Activated T-cell treated with anti-CD3 and anti-CD28 coated beads, Interleukin-2, amount 50 U/mL, for 4 hours (primary cell): ENCODE results near the gene FAM163B. TPM values are rescaled to one million over a fixed set of nuclear protein-coding genes. Genes with fewer than 3 reads are reported as not detected.

Source experiments
- ATAC-seq, 2 donors: fragments of 200-7000 bp; cut with Tn5 transposase; one replicate each; pipeline ENCODE4 v1.10.0; 2021
- DNase-seq: peaks from one replicate; pipeline ENCODE4 v3.0.0-alpha.2; 2020
- H3K27me3 Mint-ChIP-seq: one replicate; pipeline ENCODE4 v1.8.0; 2021; ENCODE audit warnings: low read depth, mixed read lengths
- H3K36me3 Mint-ChIP-seq: one replicate; pipeline ENCODE4 v1.8.0; 2022; ENCODE audit warnings: mixed read lengths; ENCODE audit not compliant: insufficient read depth
- H3K4me1 Mint-ChIP-seq: one replicate; pipeline ENCODE4 v1.8.0; 2021; ENCODE audit warnings: low read depth, mixed read lengths
- H3K4me3 Mint-ChIP-seq: one replicate; pipeline ENCODE4 v1.8.0; 2021; ENCODE audit warnings: mild to moderate bottlenecking, moderate library complexity, mixed read lengths
- H3K9me3 Mint-ChIP-seq: one replicate; pipeline ENCODE4 v1.8.0; 2021; ENCODE audit warnings: mixed read lengths
- total RNA-seq, 3 donors: library from RNA; stranded (reverse); gene quantifications; one replicate each; pipeline ENCODE4 v1.2.1, GENCODE V29; 2021

The FAM163B gene
- total RNA-seq, 3 donors from 2014 or later, result not detected

GRCh38 chr9:133558191-133559126, 50.7 kb downstream of the FAM163B start:
- H3K4me3 Mint-ChIP-seq, result peak overlapping the region; percentile 37
- peaks cover 2% of the 10 kb centered on the region for H3K36me3 Mint-ChIP-seq
- H3K4me1 Mint-ChIP-seq, result peaks cover 21% of the 10 kb centered on the region
- DNase-seq, result no peak
- H3K9me3 Mint-ChIP-seq, result no peaks in the 10 kb centered on the region
- peak; percentile 84 to 91 for ATAC-seq
- peaks cover 10% of the 10 kb centered on the region for H3K27me3 Mint-ChIP-seq

GRCh38 chr9:133557581-133557980, 51.6 kb downstream of the FAM163B start:
- Mint-ChIP-seq H3K36me3 (peaks cover 2% of the 10 kb centered on the region), H3K4me1 (peaks cover 15% of the 10 kb centered on the region), H3K9me3 (no peaks in the 10 kb centered on the region), H3K4me3 (no peak overlapping the region), H3K27me3 (peaks cover 10% of the 10 kb centered on the region)
- DNase-seq, result no peak
- no peak for ATAC-seq

GRCh38 chr9:133556354-133556753, 52.8 kb downstream of the FAM163B start:
- Mint-ChIP-seq H3K36me3 (peaks cover 2% of the 10 kb centered on the region), H3K4me3 (no peak overlapping the region), H3K27me3 (peaks cover 10% of the 10 kb centered on the region), H3K9me3 (no peaks in the 10 kb centered on the region), H3K4me1 (peaks cover 14% of the 10 kb centered on the region)
- DNase-seq, result no peak
- no peak for ATAC-seq

GRCh38 chr9:133554729-133555128, 54.5 kb downstream of the FAM163B start:
- Mint-ChIP-seq H3K36me3 (no peaks in the 10 kb centered on the region), H3K4me1 (peaks cover 12% of the 10 kb centered on the region), H3K9me3 (no peaks in the 10 kb centered on the region)

GRCh38 chr9:133553973-133554713, 55.0 kb downstream of the FAM163B start:
- H3K27me3 Mint-ChIP-seq, result peaks cover 6% of the 10 kb centered on the region
- no peaks in the 10 kb centered on the region for H3K9me3 Mint-ChIP-seq
- H3K36me3 Mint-ChIP-seq, result no peaks in the 10 kb centered on the region
- no peak for DNase-seq
- no peak overlapping the region for H3K4me3 Mint-ChIP-seq
- peaks cover 11% of the 10 kb centered on the region for H3K4me1 Mint-ChIP-seq
- ATAC-seq, result no peak

More at GRCh38 chr9:133554729-133555128, 54.5 kb downstream of the FAM163B start:
- H3K27me3 Mint-ChIP-seq, result peaks cover 7% of the 10 kb centered on the region
- DNase-seq (no peak), ATAC-seq (no peak)
- no peak overlapping the region for H3K4me3 Mint-ChIP-seq

- no peak for DNase-seq
- no peaks in the 10 kb centered on the region for H3K27me3 Mint-ChIP-seq
- H3K36me3 Mint-ChIP-seq, result no peaks in the 10 kb centered on the region
- H3K4me3 Mint-ChIP-seq, result no peak overlapping the region
- peaks cover 2% of the 10 kb centered on the region for H3K4me1 Mint-ChIP-seq
- no peak for ATAC-seq
- no peaks in the 10 kb centered on the region for H3K9me3 Mint-ChIP-seq
Observed at GRCh38 chr9:133553123-133553522, 56.1 kb downstream of the FAM163B start.

- DNase-seq (no peak), ATAC-seq (no peak)
- H3K27me3 Mint-ChIP-seq, result peaks cover 2% of the 10 kb centered on the region
- no peaks in the 10 kb centered on the region for H3K9me3 Mint-ChIP-seq
- no peaks in the 10 kb centered on the region for H3K4me1 Mint-ChIP-seq
- H3K4me3 Mint-ChIP-seq, result no peak overlapping the region
- H3K36me3 Mint-ChIP-seq, result no peaks in the 10 kb centered on the region
Observed at GRCh38 chr9:133552236-133552635, 57.0 kb downstream of the FAM163B start.

GRCh38 chr9:133551446-133551845, 57.7 kb downstream of the FAM163B start:
- Mint-ChIP-seq H3K27me3 (peaks cover 2% of the 10 kb centered on the region), H3K4me1 (no peaks in the 10 kb centered on the region), H3K9me3 (no peaks in the 10 kb centered on the region), H3K36me3 (no peaks in the 10 kb centered on the region), H3K4me3 (no peak overlapping the region)
- ATAC-seq (no peak), DNase-seq (no peak)

- no peaks in the 10 kb centered on the region for H3K4me1 Mint-ChIP-seq
Observed at GRCh38 chr9:133547116-133547515, 62.1 kb downstream of the FAM163B start.

GRCh38 chr9:133546287-133546680, 62.9 kb downstream of the FAM163B start:
- Mint-ChIP-seq H3K36me3 (no peaks in the 10 kb centered on the region), H3K27me3 (peaks cover 2% of the 10 kb centered on the region), H3K4me1 (no peaks in the 10 kb centered on the region), H3K9me3 (no peaks in the 10 kb centered on the region), H3K4me3 (no peak overlapping the region)
- no peak for DNase-seq
- ATAC-seq, result no peak

More at GRCh38 chr9:133547116-133547515, 62.1 kb downstream of the FAM163B start:
- H3K9me3 Mint-ChIP-seq, result no peaks in the 10 kb centered on the region
- no peak for ATAC-seq
- H3K4me3 Mint-ChIP-seq, result no peak overlapping the region
- DNase-seq, result no peak
- H3K27me3 Mint-ChIP-seq, result peaks cover 2% of the 10 kb centered on the region
- no peaks in the 10 kb centered on the region for H3K36me3 Mint-ChIP-seq

GRCh38 chr9:133545494-133546286, 63.5 kb downstream of the FAM163B start:
- no peak for ATAC-seq

GRCh38 chr9:133543772-133544467, 65.3 kb downstream of the FAM163B start:
- H3K9me3 Mint-ChIP-seq, result no peaks in the 10 kb centered on the region
- no peak overlapping the region for H3K4me3 Mint-ChIP-seq
- ATAC-seq (no peak), DNase-seq (no peak)
- peaks cover 8% of the 10 kb centered on the region for H3K27me3 Mint-ChIP-seq
- no peaks in the 10 kb centered on the region for H3K36me3 Mint-ChIP-seq
- H3K4me1 Mint-ChIP-seq, result no peaks in the 10 kb centered on the region

More at GRCh38 chr9:133545494-133546286, 63.5 kb downstream of the FAM163B start:
- Mint-ChIP-seq H3K9me3 (no peaks in the 10 kb centered on the region), H3K4me3 (no peak overlapping the region), H3K27me3 (peaks cover 2% of the 10 kb centered on the region), H3K4me1 (no peaks in the 10 kb centered on the region), H3K36me3 (no peaks in the 10 kb centered on the region)
- DNase-seq, result no peak

- Mint-ChIP-seq H3K36me3 (no peaks in the 10 kb centered on the region), H3K4me3 (no peak overlapping the region), H3K27me3 (peaks cover 7% of the 10 kb centered on the region), H3K4me1 (no peaks in the 10 kb centered on the region), H3K9me3 (no peaks in the 10 kb centered on the region)
- DNase-seq (no peak), ATAC-seq (no peak)
Observed at GRCh38 chr9:133542002-133542401, 67.2 kb downstream of the FAM163B start.

GRCh38 chr9:133540698-133541025, 68.5 kb downstream of the FAM163B start:
- DNase-seq, result no peak
- Mint-ChIP-seq H3K4me1 (no peaks in the 10 kb centered on the region), H3K27me3 (peaks cover 7% of the 10 kb centered on the region), H3K9me3 (no peaks in the 10 kb centered on the region), H3K4me3 (no peak overlapping the region), H3K36me3 (no peaks in the 10 kb centered on the region)
- ATAC-seq, result no peak
